ENCODE results near the gene DLG1. TPM values are rescaled to one million over a fixed set of nuclear protein-coding genes. Genes with fewer than 3 reads are reported as not detected.

The DLG1 gene
- total RNA-seq, 1 donor from 2014 or later: 157 TPM

DNA sequence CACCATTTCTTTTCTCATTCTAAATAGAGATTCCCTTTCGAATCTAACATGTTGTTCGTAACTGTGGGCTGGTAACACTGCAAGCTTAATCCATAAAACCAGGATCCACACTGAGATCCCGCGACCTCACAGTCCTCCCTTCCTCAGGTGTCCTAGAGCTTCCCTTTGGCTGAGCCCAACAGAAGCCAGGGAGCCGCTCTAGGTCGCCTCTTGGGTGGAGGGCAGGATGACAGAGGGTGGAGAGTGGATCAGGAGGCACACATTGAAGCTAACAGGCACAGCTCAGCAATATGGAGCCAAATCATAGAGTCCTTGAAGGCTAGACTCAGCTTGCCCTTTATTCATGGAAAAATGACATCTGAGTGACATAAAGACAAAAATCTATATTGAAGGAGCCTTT, 44.7 kb upstream of the DLG1 start:
- Mint-ChIP-seq H3K4me3 (ENCODE audit: unreplicated experiment) (no peak overlapping the region), H3K27ac (ENCODE audit: unreplicated experiment) (no peak overlapping the region), H3K4me1 (ENCODE audit: low read depth) (peaks cover 13% of the 10 kb centered on the region), H3K9me3 (ENCODE audit: low read depth) (no peaks in the 10 kb centered on the region), H3K36me3 (ENCODE audit: low read depth) (no peaks in the 10 kb centered on the region), H3K27me3 (ENCODE audit: low read depth) (no peaks in the 10 kb centered on the region)
- TF ChIP-seq, protein P1, sequence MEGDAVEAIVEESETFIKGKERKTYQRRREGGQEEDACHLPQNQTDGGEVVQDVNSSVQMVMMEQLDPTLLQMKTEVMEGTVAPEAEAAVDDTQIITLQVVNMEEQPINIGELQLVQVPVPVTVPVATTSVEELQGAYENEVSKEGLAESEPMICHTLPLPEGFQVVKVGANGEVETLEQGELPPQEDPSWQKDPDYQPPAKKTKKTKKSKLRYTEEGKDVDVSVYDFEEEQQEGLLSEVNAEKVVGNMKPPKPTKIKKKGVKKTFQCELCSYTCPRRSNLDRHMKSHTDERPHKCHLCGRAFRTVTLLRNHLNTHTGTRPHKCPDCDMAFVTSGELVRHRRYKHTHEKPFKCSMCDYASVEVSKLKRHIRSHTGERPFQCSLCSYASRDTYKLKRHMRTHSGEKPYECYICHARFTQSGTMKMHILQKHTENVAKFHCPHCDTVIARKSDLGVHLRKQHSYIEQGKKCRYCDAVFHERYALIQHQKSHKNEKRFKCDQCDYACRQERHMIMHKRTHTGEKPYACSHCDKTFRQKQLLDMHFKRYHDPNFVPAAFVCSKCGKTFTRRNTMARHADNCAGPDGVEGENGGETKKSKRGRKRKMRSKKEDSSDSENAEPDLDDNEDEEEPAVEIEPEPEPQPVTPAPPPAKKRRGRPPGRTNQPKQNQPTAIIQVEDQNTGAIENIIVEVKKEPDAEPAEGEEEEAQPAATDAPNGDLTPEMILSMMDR (IDR thresholded peaks at IDR 0.05): no peak
- no peak for DNase-seq (ENCODE audit: low spot score)

DNA sequence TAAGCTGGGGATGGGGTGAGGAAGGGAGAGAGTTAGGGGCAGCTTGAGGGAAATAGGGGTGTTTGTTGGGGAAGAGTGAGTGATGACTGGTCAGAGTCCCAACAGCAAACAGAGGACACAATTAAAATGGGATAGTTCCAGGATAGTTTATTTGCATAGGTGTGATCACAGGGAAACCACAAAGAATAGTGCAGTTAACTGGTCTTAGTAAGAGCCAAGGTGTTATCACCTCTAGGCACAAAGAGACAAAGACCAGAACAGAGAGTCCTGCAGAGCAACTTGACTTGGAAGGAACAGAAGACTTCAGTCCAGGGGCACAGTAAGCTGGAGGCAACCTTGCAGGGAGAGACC, 42.1 kb upstream of the DLG1 start:
- no peaks in the 10 kb centered on the region for H3K9me3 Mint-ChIP-seq (ENCODE audit: low read depth)
- DNase-seq (ENCODE audit: low spot score): no peak
- no peaks in the 10 kb centered on the region for H3K36me3 Mint-ChIP-seq (ENCODE audit: low read depth)
- H3K27me3 Mint-ChIP-seq (ENCODE audit: low read depth): no peaks in the 10 kb centered on the region
- no peak overlapping the region for H3K4me3 Mint-ChIP-seq (ENCODE audit: unreplicated experiment)
- TF ChIP-seq, protein P1 (IDR thresholded peaks at IDR 0.05): no peak
- H3K27ac Mint-ChIP-seq (ENCODE audit: unreplicated experiment): no peak overlapping the region
- H3K4me1 Mint-ChIP-seq (ENCODE audit: low read depth): peaks cover 13% of the 10 kb centered on the region

- DNase-seq (ENCODE audit: low spot score): no peak
- Mint-ChIP-seq H3K4me1 (ENCODE audit: low read depth) (peaks cover 13% of the 10 kb centered on the region), H3K9me3 (ENCODE audit: low read depth) (no peaks in the 10 kb centered on the region), H3K27ac (ENCODE audit: unreplicated experiment) (peak overlapping the region; percentile 78), H3K36me3 (ENCODE audit: low read depth) (no peaks in the 10 kb centered on the region), H3K4me3 (ENCODE audit: unreplicated experiment) (no peak overlapping the region), H3K27me3 (ENCODE audit: low read depth) (no peaks in the 10 kb centered on the region)
- TF ChIP-seq, protein P1 (IDR thresholded peaks at IDR 0.05): no peak
Measured at GRCh38 chr3:197339841-197340520, 41.6 kb upstream of the DLG1 start.

- TF ChIP-seq, protein P1 (IDR thresholded peaks at IDR 0.05): no peak
- H3K27me3 Mint-ChIP-seq (ENCODE audit: low read depth): no peaks in the 10 kb centered on the region
- H3K27ac Mint-ChIP-seq (ENCODE audit: unreplicated experiment): no peak overlapping the region
- H3K4me3 Mint-ChIP-seq (ENCODE audit: unreplicated experiment): no peak overlapping the region
- H3K4me1 Mint-ChIP-seq (ENCODE audit: low read depth): peaks cover 13% of the 10 kb centered on the region
- H3K36me3 Mint-ChIP-seq (ENCODE audit: low read depth): no peaks in the 10 kb centered on the region
- H3K9me3 Mint-ChIP-seq (ENCODE audit: low read depth): no peaks in the 10 kb centered on the region
- no peak for DNase-seq (ENCODE audit: low spot score)
Measured at GRCh38 chr3:197338586-197338985, 40.2 kb upstream of the DLG1 start.

GRCh38 chr3:197337656-197338055, 39.2 kb upstream of the DLG1 start:
- Mint-ChIP-seq H3K4me1 (ENCODE audit: low read depth) (peaks cover 13% of the 10 kb centered on the region), H3K27me3 (ENCODE audit: low read depth) (no peaks in the 10 kb centered on the region), H3K4me3 (ENCODE audit: unreplicated experiment) (no peak overlapping the region), H3K36me3 (ENCODE audit: low read depth) (no peaks in the 10 kb centered on the region), H3K27ac (ENCODE audit: unreplicated experiment) (no peak overlapping the region), H3K9me3 (ENCODE audit: low read depth) (no peaks in the 10 kb centered on the region)
- TF ChIP-seq, protein P1 (IDR thresholded peaks at IDR 0.05): no peak
- no peak for DNase-seq (ENCODE audit: low spot score)

All from chondrocyte (in vitro differentiated cells).